Keratinocyte (primary cell): ENCODE measurements around the gene PLAGL1. TPM values are rescaled to one million over a fixed set of nuclear protein-coding genes. Genes with fewer than 3 reads are reported as not detected.

Experiments used
- DNase-seq: peaks from one replicate; pipeline ENCODE4 v3.0.0-alpha.2; 2011; ENCODE audit warnings: low read depth, missing footprints, low spot score
- FAIRE-seq: peaks from 2 replicates; lab custom pipeline; 2011; peaks lifted over from hg19 to GRCh38; lab: Jason Lieb, UNC
- H2AFZ ChIP-seq: 2 replicates; pipeline ENCODE4 v1.6.0; 2012; ENCODE audit warnings: low read length, control low read depth, inconsistent platforms; ENCODE audit not compliant: control insufficient read depth
- H3K27ac ChIP-seq: 2 replicates; pipeline ENCODE4 v1.5.1; 2011; ENCODE audit warnings: low read length; ENCODE audit not compliant: control insufficient read depth, insufficient read depth
- H3K27me3 ChIP-seq: 3 replicates; pipeline ENCODE4 v1.6.0; 2011; ENCODE audit warnings: low read length; ENCODE audit not compliant: control insufficient read depth, insufficient read depth; ENCODE audit errors: extremely low read depth
- H3K36me3 ChIP-seq, 2 experiments: 2 replicates in 1 of 2; 3 replicates in 1 of 2; pipeline ENCODE4 v1.5.1; 2011; ENCODE audit warnings: low read length in 2 of 2, mild to moderate bottlenecking in 1 of 2; ENCODE audit not compliant: control insufficient read depth in 2 of 2, insufficient read depth in 2 of 2; ENCODE audit errors: extremely low read depth in 1 of 2
- H3K4me1 ChIP-seq: 3 replicates; pipeline ENCODE4 v1.5.1; 2011; ENCODE audit warnings: low read length; ENCODE audit not compliant: control insufficient read depth, insufficient read depth; ENCODE audit errors: extremely low read depth
- H3K4me2 ChIP-seq: 3 replicates; pipeline ENCODE4 v1.6.0; 2011; ENCODE audit warnings: low read depth, low read length; ENCODE audit not compliant: control insufficient read depth, insufficient read depth; ENCODE audit errors: extremely low read depth
- H3K4me3 ChIP-seq, 3 experiments: fragments of 200-600 bp in 1 of 3; sonication (generic) in 1 of 3; 2 replicates in 2 of 3; 3 replicates in 1 of 3; pipeline ENCODE4 v1.5.1; 2011 to 2016; ENCODE audit warnings: low read length in 3 of 3, mild to moderate bottlenecking in 3 of 3, control low read depth in 2 of 3, inconsistent platforms in 1 of 3, low read depth in 1 of 3, mixed read lengths in 1 of 3, mixed run types in 1 of 3, moderate library complexity in 1 of 3; ENCODE audit not compliant: control insufficient read depth in 2 of 3, insufficient read depth in 2 of 3; ENCODE audit errors: extremely low read depth in 1 of 3
- H3K79me2 ChIP-seq: 2 replicates; pipeline ENCODE4 v1.6.0; 2012; ENCODE audit warnings: low read length; ENCODE audit not compliant: control insufficient read depth, insufficient read depth
- H3K9ac ChIP-seq: 3 replicates; pipeline ENCODE4 v1.6.0; 2011; ENCODE audit warnings: low read length; ENCODE audit not compliant: control insufficient read depth, insufficient read depth; ENCODE audit errors: extremely low read depth
- H3K9me1 ChIP-seq: 3 replicates; pipeline ENCODE4 v1.6.0; 2011; ENCODE audit warnings: low read length; ENCODE audit not compliant: control insufficient read depth, insufficient read depth; ENCODE audit errors: extremely low read depth
- H3K9me3 ChIP-seq: 2 replicates; pipeline ENCODE4 v1.5.1; 2012; ENCODE audit warnings: low read depth, low read length; ENCODE audit not compliant: control insufficient read depth
- H4K20me1 ChIP-seq: 3 replicates; pipeline ENCODE4 v1.6.0; 2011; ENCODE audit warnings: low read length; ENCODE audit not compliant: control insufficient read depth, insufficient read depth; ENCODE audit errors: extremely low read depth
- EZH2 ChIP-seq: IDR thresholded peaks from one replicate; pipeline ENCODE4 v1.6.1; 2012; ENCODE audit warnings: inconsistent platforms, mild to moderate bottlenecking, low read length, moderate library complexity
- dilution Hi-C: fragments of 300-500 bp; cut with MboI; formaldehyde crosslinking; loops from one replicate; pipeline ENCODE4 v1.7.0; 2020; ENCODE audit warnings: low sequenced_read_pairs; ENCODE audit not compliant: extremely low pct_ligation_motif_present
- polyA plus RNA-seq, 5 experiments: library from polyadenylated mRNA; depleted of rRNA in 3 of 5; stranded (reverse) in 3 of 5; stranded (forward) in 1 of 5; unstranded in 1 of 5; fragments of >200 nt; gene quantifications; 1 replicate in 1 of 5; 2 replicates in 3 of 5; 3 replicates in 1 of 5; pipeline versions ENCODE4 v1.2.1 to v1.2.3, GENCODE V29; 2011 to 2012; ENCODE audit warnings: missing spikeins in 2 of 5, low read depth in 1 of 5, low replicate concordance in 1 of 5
- TF ChIP-seq, protein P1 (sequence below), 3 experiments: IDR thresholded peaks in 1 of 3; conservative IDR thresholded peaks in 1 of 3; optimal IDR thresholded peaks in 1 of 3; 2 replicates in 2 of 3; 3 replicates in 1 of 3; pipeline versions ENCODE3 to v1.5.1; 2011; ENCODE audit warnings: low read length in 3 of 3, mild to moderate bottlenecking in 3 of 3, moderate library complexity in 2 of 3, control low read depth in 1 of 3, inconsistent platforms in 1 of 3; ENCODE audit not compliant: insufficient read depth in 2 of 3; ENCODE audit errors: extremely low read depth in 1 of 3

PLAGL1 gene
- polyA plus RNA-seq, 1 donor (not counting 4 experiments of a cell fraction or from before 2014, with no cell fraction given), result 8.9 TPM

DNA sequence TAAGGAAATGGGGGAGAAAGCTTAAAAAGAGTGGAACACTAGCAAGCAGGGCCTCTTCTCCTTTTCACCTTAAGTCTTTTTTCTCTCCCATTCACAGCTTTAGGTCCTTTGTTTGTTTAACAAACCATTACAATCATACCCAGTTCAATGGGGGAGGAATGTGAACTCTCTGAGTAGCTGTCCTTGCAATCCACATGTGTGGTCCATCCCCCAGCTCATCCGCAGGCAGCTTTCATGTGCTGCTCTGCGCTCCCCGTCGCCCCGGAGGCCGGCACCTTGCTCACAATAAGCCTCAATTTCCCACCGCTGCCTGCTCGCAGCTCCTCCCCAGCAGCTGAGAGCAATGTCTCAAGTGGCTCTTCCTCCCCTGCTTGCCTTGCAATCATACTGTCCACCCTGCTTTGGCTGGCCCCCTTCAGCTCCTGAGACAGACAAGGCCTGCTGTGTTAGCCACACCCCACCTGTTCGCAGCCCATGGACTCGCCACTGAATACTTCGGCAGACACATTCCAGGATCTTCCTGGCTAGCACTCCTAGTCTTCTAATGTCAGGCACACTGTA lies 49.1 kb downstream of the PLAGL1 start:
- FAIRE-seq (no peak), DNase-seq (no peak)
- H3K4me2 ChIP-seq, result no peak overlapping the region
- H3K36me3 ChIP-seq, result no peaks in the 10 kb centered on the region
- H3K27ac ChIP-seq, result no peak overlapping the region
- H3K4me1 ChIP-seq, result no peaks in the 10 kb centered on the region
- peaks cover 4% of the 10 kb centered on the region for H3K27me3 ChIP-seq
- no peaks in the 10 kb centered on the region for H4K20me1 ChIP-seq
- no peak overlapping the region for H3K4me3 ChIP-seq
- dilution Hi-C loops, result no loop called here
- TF ChIP-seq, protein P1, sequence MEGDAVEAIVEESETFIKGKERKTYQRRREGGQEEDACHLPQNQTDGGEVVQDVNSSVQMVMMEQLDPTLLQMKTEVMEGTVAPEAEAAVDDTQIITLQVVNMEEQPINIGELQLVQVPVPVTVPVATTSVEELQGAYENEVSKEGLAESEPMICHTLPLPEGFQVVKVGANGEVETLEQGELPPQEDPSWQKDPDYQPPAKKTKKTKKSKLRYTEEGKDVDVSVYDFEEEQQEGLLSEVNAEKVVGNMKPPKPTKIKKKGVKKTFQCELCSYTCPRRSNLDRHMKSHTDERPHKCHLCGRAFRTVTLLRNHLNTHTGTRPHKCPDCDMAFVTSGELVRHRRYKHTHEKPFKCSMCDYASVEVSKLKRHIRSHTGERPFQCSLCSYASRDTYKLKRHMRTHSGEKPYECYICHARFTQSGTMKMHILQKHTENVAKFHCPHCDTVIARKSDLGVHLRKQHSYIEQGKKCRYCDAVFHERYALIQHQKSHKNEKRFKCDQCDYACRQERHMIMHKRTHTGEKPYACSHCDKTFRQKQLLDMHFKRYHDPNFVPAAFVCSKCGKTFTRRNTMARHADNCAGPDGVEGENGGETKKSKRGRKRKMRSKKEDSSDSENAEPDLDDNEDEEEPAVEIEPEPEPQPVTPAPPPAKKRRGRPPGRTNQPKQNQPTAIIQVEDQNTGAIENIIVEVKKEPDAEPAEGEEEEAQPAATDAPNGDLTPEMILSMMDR (optimal IDR thresholded peaks at IDR 0.05 in 1 of 3, IDR thresholded peaks at IDR 0.05 in 1 of 3, conservative IDR thresholded peaks at IDR 0.05 in 1 of 3; ENCODE audit: extremely low read depth in 1 of 3, insufficient read depth in 2 of 3, low read length in 3 of 3), result no peak
- TF ChIP-seq EZH2, result no peak
- no peaks in the 10 kb centered on the region for H3K9me1 ChIP-seq
- no peaks in the 10 kb centered on the region for H3K9me3 ChIP-seq
- no peak overlapping the region for H2AFZ ChIP-seq
- H3K79me2 ChIP-seq, result no peaks in the 10 kb centered on the region
- no peak overlapping the region for H3K9ac ChIP-seq

DNA sequence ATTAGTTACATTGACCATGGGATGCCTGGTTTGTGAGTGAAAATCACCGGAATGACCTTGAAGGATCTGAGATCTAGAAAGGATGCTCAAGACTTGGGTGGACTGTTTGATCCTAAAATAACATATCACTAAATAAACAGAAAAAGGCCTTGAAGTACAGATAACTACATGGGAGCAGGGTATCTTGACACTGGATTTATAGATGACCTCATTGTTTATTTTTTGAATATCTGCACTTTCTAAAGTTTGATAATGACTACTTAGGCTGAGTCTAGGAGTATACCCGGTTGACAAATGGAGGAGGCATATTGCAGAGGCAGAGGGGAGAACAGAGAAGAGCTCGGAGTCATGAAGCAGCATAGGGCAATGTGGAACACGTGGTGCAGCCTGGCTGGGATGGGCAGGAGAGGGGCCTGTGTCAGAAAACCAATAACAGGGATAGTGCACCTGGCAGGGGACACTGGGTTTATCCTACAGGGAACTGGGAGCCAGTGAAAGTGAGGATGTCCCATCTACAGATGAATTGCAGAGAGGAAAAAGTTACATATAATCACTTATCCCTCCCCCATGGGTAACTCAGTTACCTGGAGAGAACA lies 50.3 kb downstream of the PLAGL1 start:
- no peak overlapping the region for H2AFZ ChIP-seq
- no peak for DNase-seq
- H4K20me1 ChIP-seq, result no peaks in the 10 kb centered on the region
- H3K4me2 ChIP-seq, result no peak overlapping the region
- dilution Hi-C loops, result no loop called here
- FAIRE-seq, result no peak
- H3K9ac ChIP-seq, result no peak overlapping the region
- H3K27me3 ChIP-seq, result peaks cover 4% of the 10 kb centered on the region
- H3K27ac ChIP-seq, result no peak overlapping the region
- H3K79me2 ChIP-seq, result no peaks in the 10 kb centered on the region
- H3K4me3 ChIP-seq, result no peak overlapping the region
- no peaks in the 10 kb centered on the region for H3K9me3 ChIP-seq
- H3K4me1 ChIP-seq, result no peaks in the 10 kb centered on the region
- TF ChIP-seq EZH2, result no peak
- TF ChIP-seq, protein P1 (optimal IDR thresholded peaks at IDR 0.05 in 1 of 3, IDR thresholded peaks at IDR 0.05 in 1 of 3, conservative IDR thresholded peaks at IDR 0.05 in 1 of 3; ENCODE audit: extremely low read depth in 1 of 3, insufficient read depth in 2 of 3, low read length in 3 of 3), result no peak
- H3K9me1 ChIP-seq, result no peaks in the 10 kb centered on the region
- no peaks in the 10 kb centered on the region for H3K36me3 ChIP-seq
